Measurements from ENCODE around the gene AZIN2. TPM values are rescaled to one million over a fixed set of nuclear protein-coding genes. Genes with fewer than 3 reads are reported as not detected.
A peak's percentile ranks its signal among the peaks of the same experiment; 100 is the strongest.

The AZIN2 gene
- total RNA-seq, 1 experiment from 2014 or later, result 3.6 TPM

GRCh38 chr1:33081554-33082305 lies 777 bp downstream of the AZIN2 start:
- TF ChIP-seq CTCF (IDR thresholded peaks at IDR 0.05; ENCODE audit: unreplicated experiment), result no peak
- Mint-ChIP-seq H3K4me1 (ENCODE audit: low read depth, unreplicated experiment) (peaks cover 9% of the 10 kb centered on the region), H3K9me3 (ENCODE audit: low read depth, unreplicated experiment) (no peaks in the 10 kb centered on the region), H3K4me3 (ENCODE audit: low read depth, unreplicated experiment) (peak overlapping the region; percentile 61), H3K36me3 (ENCODE audit: insufficient read depth, unreplicated experiment) (peaks cover 19% of the 10 kb centered on the region), H3K27ac (ENCODE audit: unreplicated experiment) (no peak overlapping the region), H3K27me3 (ENCODE audit: unreplicated experiment) (peaks cover 18% of the 10 kb centered on the region)
- intact Hi-C loops (cut with micrococcal nuclease; ENCODE audit: unreplicated experiment), result no loop called here
- CTCF ChIA-PET, result interaction anchor here (0.6 kb wide), 1 partner anchor 122 kb away, joined by 4 read pairs; no protein-coding TSS in a partner anchor
- DNase-seq, result no peak
- no TSS peak for BruUV-seq (replicated peaks)

- Mint-ChIP-seq H3K36me3 (ENCODE audit: insufficient read depth, unreplicated experiment) (peaks cover 19% of the 10 kb centered on the region), H3K4me1 (ENCODE audit: low read depth, unreplicated experiment) (peaks cover 9% of the 10 kb centered on the region), H3K9me3 (ENCODE audit: low read depth, unreplicated experiment) (no peaks in the 10 kb centered on the region), H3K27me3 (ENCODE audit: unreplicated experiment) (peaks cover 18% of the 10 kb centered on the region), H3K4me3 (ENCODE audit: low read depth, unreplicated experiment) (peak overlapping the region; percentile 61), H3K27ac (ENCODE audit: unreplicated experiment) (no peak overlapping the region)
- no TSS peak for BruUV-seq (replicated peaks)
- intact Hi-C loops (cut with micrococcal nuclease; ENCODE audit: unreplicated experiment), result no loop called here
- TF ChIP-seq CTCF (IDR thresholded peaks at IDR 0.05; ENCODE audit: unreplicated experiment), result no peak
- CTCF ChIA-PET, result interaction anchor here (1.8 kb wide), 1 partner anchor 184 kb away, joined by 4 read pairs; no protein-coding TSS in a partner anchor
- DNase-seq, result no peak
These were observed 1.7 kb downstream of the AZIN2 start for GRCh38 chr1:33082575-33083108.

GRCh38 chr1:33085332-33085731 lies 4.4 kb downstream of the AZIN2 start:
- DNase-seq, result no peak
- peaks cover 6% of the 10 kb centered on the region for H3K4me1 Mint-ChIP-seq (ENCODE audit: low read depth, unreplicated experiment)
- CTCF ChIA-PET, result interaction anchor here (0.6 to 0.7 kb wide), 2 partner anchors 193 to 381 kb away, joined by 5 read pairs; no protein-coding TSS in a partner anchor
- intact Hi-C loops (cut with micrococcal nuclease; ENCODE audit: unreplicated experiment), result no loop called here
- TF ChIP-seq CTCF (IDR thresholded peaks at IDR 0.05; ENCODE audit: unreplicated experiment), result no peak
- H3K9me3 Mint-ChIP-seq (ENCODE audit: low read depth, unreplicated experiment), result no peaks in the 10 kb centered on the region
- H3K36me3 Mint-ChIP-seq (ENCODE audit: insufficient read depth, unreplicated experiment), result peaks cover 17% of the 10 kb centered on the region
- H3K27me3 Mint-ChIP-seq (ENCODE audit: unreplicated experiment), result peaks cover 18% of the 10 kb centered on the region
- no peak overlapping the region for H3K27ac Mint-ChIP-seq (ENCODE audit: unreplicated experiment)
- no TSS peak for BruUV-seq (replicated peaks)
- H3K4me3 Mint-ChIP-seq (ENCODE audit: low read depth, unreplicated experiment), result no peak overlapping the region

GRCh38 chr1:33086384-33086850 lies 5.5 kb downstream of the AZIN2 start:
- Mint-ChIP-seq H3K27me3 (ENCODE audit: unreplicated experiment) (peaks cover 18% of the 10 kb centered on the region), H3K27ac (ENCODE audit: unreplicated experiment) (no peak overlapping the region), H3K9me3 (ENCODE audit: low read depth, unreplicated experiment) (no peaks in the 10 kb centered on the region), H3K4me3 (ENCODE audit: low read depth, unreplicated experiment) (no peak overlapping the region), H3K4me1 (ENCODE audit: low read depth, unreplicated experiment) (no peaks in the 10 kb centered on the region), H3K36me3 (ENCODE audit: insufficient read depth, unreplicated experiment) (peaks cover 6% of the 10 kb centered on the region)
- DNase-seq, result peak; percentile 73
- no TSS peak for BruUV-seq (replicated peaks)
- CTCF ChIA-PET, result interaction anchor here (0.5 to 1.3 kb wide), 10 partner anchors 13 to 313 kb away, joined by 3 to 11 read pairs (median 4); no protein-coding TSS in a partner anchor
- peak; percentile 60 for TF ChIP-seq CTCF (IDR thresholded peaks at IDR 0.05; ENCODE audit: unreplicated experiment)
- intact Hi-C loops (cut with micrococcal nuclease; ENCODE audit: unreplicated experiment), result loop anchor here (1.0 to 2.0 kb wide), 2 partner anchors 154 to 210 kb away; no protein-coding TSS in a partner anchor
